Left lung (tissue), 10 donors: ENCODE measurements around the gene UVRAG. TPM values are rescaled to one million over a fixed set of nuclear protein-coding genes. Genes with fewer than 3 reads are reported as not detected.

Experiments used
- ATAC-seq: fragments of 200-7000 bp; cut with Tn5 transposase; one replicate; pipeline ENCODE4 v1.9.1; 2020; ENCODE audit warnings: moderate library complexity
- DNase-seq, 4 donors: peaks; one replicate each; pipeline ENCODE4 v3.0.0-alpha.2; 2013 to 2020
- H3K27ac ChIP-seq, 2 donors: fragments of 200-600 bp; sonication (generic) in 1 of 2; one replicate each; pipeline versions ENCODE4 v1.5.0 to v1.8.0; 2020 to 2021
- H3K27me3 ChIP-seq, 2 donors: fragments of 200-600 bp; sonication (generic) in 1 of 2; one replicate each; pipeline versions ENCODE4 v1.5.0 to v1.8.0; 2020 to 2021
- H3K36me3 ChIP-seq, 2 donors: fragments of 200-600 bp; sonication (generic) in 1 of 2; one replicate each; pipeline versions ENCODE4 v1.5.0 to v1.8.0; 2020 to 2021
- H3K4me1 ChIP-seq, 2 donors: fragments of 200-600 bp; one replicate each; pipeline ENCODE4 v1.8.0; 2021
- H3K4me3 ChIP-seq, 2 donors: fragments of 200-600 bp; sonication (generic) in 1 of 2; one replicate each; pipeline versions ENCODE4 v1.5.0 to v1.8.0; 2020 to 2021; ENCODE audit warnings: mild to moderate bottlenecking in 1 of 2
- H3K9me3 ChIP-seq, 2 donors: fragments of 200-600 bp; sonication (generic) in 1 of 2; one replicate each; pipeline versions ENCODE4 v1.5.0 to v1.8.0; 2020 to 2021
- intact Hi-C, 2 donors: fragments of 100-400 bp; cut with DNase I; formaldehyde crosslinking; loops; one replicate each; pipeline versions ENCODE4 v1.11.2 to v1.14.2; 2022
- polyA plus RNA-seq, 6 donors: library from polyadenylated mRNA; unstranded; fragments of 120-200 nt; gene quantifications; one replicate each; pipeline ENCODE4 v1.2.1, GENCODE V29; 2013; ENCODE audit not compliant: insufficient read length in 6 of 6
- total RNA-seq, 2 donors: library from RNA; stranded (reverse); fragmentation: NEBNext Ultra II Directional; extraction: Animal tissue kit (Norgen Biotek cat#: 25700); gene quantifications; one replicate each; pipeline ENCODE4 v1.2.1, GENCODE V29; 2021
- TF ChIP-seq, protein P1 (sequence below), 2 donors: fragments of 200-600 bp; sonication (generic) in 1 of 2; IDR thresholded peaks; one replicate each; pipeline versions ENCODE4 v1.5.0 to v1.8.0; 2021; ENCODE audit warnings: antibody characterized with exemption in 2 of 2
- donor health status: DM: no; HTN: yes; CAD: no.
- donor health status: DM: no; HTN: no; CAD: no.

The UVRAG gene
- total and polyA plus RNA-seq, 8 donors, result 19.3 to 36.0 (median 22.3) TPM

DNA sequence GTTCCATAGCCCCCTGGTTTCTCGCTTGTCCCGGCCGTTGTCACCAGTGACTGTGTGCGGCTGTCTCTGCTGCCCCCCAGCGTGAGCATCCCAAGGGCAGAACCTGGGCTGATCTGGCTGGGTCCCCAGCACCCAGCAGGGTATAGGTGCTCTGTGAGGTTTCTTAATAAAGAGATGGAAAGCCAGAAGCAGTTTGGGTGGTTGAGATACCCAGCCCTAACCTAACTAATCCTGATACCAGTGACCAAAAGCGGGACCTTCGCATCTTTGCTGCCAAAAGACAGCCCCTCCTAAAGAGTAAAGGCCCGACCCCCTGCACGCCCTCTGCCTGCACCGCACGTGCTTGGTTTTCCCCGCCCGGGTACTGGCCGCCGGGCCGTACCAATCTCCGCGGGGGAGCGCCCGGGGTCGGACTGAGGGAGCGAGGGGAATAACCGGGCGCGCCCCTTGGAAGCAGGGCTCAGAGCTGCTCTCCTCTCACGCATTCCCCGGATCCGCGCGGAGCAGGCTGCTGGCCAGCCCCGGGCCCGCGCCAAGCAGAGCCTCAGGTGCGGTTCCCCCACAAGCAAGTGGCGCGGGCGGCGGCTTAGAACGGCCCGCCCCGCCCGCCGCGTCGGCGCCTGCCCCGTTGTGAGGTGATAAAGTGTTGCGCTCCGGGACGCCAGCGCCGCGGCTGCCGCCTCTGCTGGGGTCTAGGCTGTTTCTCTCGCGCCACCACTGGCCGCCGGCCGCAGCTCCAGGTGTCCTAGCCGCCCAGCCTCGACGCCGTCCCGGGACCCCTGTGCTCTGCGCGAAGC lies 46.7 kb upstream of the UVRAG start, which contains the start of gene DGAT2:
Gene DGAT2, plus strand, starts transcription at position 667 of the 797 bp plus-strand sequence. CDS start 214 bp downstream, outside the sequence.
- ATAC-seq, result peak; percentile 84
- TF ChIP-seq, protein P1, sequence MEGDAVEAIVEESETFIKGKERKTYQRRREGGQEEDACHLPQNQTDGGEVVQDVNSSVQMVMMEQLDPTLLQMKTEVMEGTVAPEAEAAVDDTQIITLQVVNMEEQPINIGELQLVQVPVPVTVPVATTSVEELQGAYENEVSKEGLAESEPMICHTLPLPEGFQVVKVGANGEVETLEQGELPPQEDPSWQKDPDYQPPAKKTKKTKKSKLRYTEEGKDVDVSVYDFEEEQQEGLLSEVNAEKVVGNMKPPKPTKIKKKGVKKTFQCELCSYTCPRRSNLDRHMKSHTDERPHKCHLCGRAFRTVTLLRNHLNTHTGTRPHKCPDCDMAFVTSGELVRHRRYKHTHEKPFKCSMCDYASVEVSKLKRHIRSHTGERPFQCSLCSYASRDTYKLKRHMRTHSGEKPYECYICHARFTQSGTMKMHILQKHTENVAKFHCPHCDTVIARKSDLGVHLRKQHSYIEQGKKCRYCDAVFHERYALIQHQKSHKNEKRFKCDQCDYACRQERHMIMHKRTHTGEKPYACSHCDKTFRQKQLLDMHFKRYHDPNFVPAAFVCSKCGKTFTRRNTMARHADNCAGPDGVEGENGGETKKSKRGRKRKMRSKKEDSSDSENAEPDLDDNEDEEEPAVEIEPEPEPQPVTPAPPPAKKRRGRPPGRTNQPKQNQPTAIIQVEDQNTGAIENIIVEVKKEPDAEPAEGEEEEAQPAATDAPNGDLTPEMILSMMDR (IDR thresholded peaks at IDR 0.05), result no peak
- DNase-seq, result peak; percentile 56 to 96 (median 78)
- Histone ChIP-seq H3K27me3 (peaks cover 4 to 28% of the 10 kb centered on the region in 2 donors), H3K4me1 (peaks cover 13 to 61% of the 10 kb centered on the region in 2 donors), H3K36me3 (no peaks in the 10 kb centered on the region), H3K27ac (peak within 1 kb of the TSS in 1 of 2 donors; percentile 61), H3K4me3 (peak within 1 kb of the TSS; percentile 43 to 51), H3K9me3 (no peaks in the 10 kb centered on the region)
- intact Hi-C loops, result no loop called here

- Histone ChIP-seq H3K27ac (peak overlapping the region in 1 of 2 donors; percentile 61), H3K9me3 (no peaks in the 10 kb centered on the region), H3K4me1 (peaks cover 13 to 65% of the 10 kb centered on the region in 2 donors), H3K4me3 (peak overlapping the region; percentile 43 to 51), H3K27me3 (peaks cover 4 to 28% of the 10 kb centered on the region in 2 donors), H3K36me3 (no peaks in the 10 kb centered on the region)
- TF ChIP-seq, protein P1 (IDR thresholded peaks at IDR 0.05), result no peak
- intact Hi-C loops, result no loop called here
- ATAC-seq (no peak), DNase-seq (no peak)
These were observed 45.9 kb upstream of the UVRAG start for GRCh38 chr11:75768909-75769771.

DNA sequence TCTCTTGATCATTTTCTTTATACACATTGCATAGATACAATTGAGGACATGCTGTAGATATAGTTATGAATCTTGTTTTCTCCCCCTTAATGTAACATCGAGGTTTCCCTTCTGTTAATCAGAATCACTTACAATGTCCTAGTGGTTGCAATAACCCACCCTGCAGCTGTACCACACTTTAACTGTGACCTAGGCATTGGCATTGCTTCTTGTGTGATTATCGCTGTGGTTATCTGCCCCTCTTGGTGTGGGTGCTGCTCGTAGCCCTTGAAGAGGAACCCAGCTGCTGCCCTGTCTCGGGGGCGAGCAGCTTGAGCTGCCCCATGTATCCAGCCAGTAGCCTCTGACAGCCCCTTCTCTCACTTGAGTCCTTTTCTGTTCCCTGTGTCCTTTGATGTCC lies 44.9 kb upstream of the UVRAG start:
- H3K9me3 ChIP-seq, result no peaks in the 10 kb centered on the region
- TF ChIP-seq, protein P1 (IDR thresholded peaks at IDR 0.05), result no peak
- H3K27me3 ChIP-seq, result peaks cover 4 to 28% of the 10 kb centered on the region in 2 donors
- H3K4me1 ChIP-seq, result peaks cover 13 to 74% of the 10 kb centered on the region in 2 donors
- ATAC-seq, result no peak
- no peaks in the 10 kb centered on the region for H3K36me3 ChIP-seq
- no peak overlapping the region for H3K27ac ChIP-seq
- intact Hi-C loops, result no loop called here
- peak overlapping the region in 1 of 2 donors; percentile 51 for H3K4me3 ChIP-seq
- DNase-seq, result no peak

GRCh38 chr11:75771646-75772410 lies 43.2 kb upstream of the UVRAG start:
- TF ChIP-seq, protein P1 (IDR thresholded peaks at IDR 0.05), result no peak
- intact Hi-C loops, result no loop called here
- peak overlapping the region in 1 of 2 donors; percentile 87 for H3K27ac ChIP-seq
- H3K4me3 ChIP-seq, result no peak overlapping the region
- DNase-seq (peak in 2 of 4 donors; percentile 83 to 84), ATAC-seq (peak; percentile 67)
- no peaks in the 10 kb centered on the region for H3K36me3 ChIP-seq
- H3K4me1 ChIP-seq, result peaks cover 13 to 92% of the 10 kb centered on the region in 2 donors
- H3K9me3 ChIP-seq, result no peaks in the 10 kb centered on the region
- peaks cover 4 to 28% of the 10 kb centered on the region in 2 donors for H3K27me3 ChIP-seq
